22Rv1 (cell line): ENCODE results near the gene FAM13C.

Source experiments
- CTCF ChIP-seq: fragments of 450-650 bp; IDR thresholded peaks from 2 replicates; pipeline ENCODE4 v1.5.1; 2017; ENCODE audit warnings: mild to moderate bottlenecking
- ZFX ChIP-seq: fragments of 450-650 bp; IDR thresholded peaks from 2 replicates; pipeline ENCODE4 v1.6.1; 2017; ENCODE audit warnings: antibody characterized with exemption, borderline replicate concordance

GRCh38 chr10:59229441-59229840 is 132.9 kb downstream of the FAM13C start:
- no peak for TF ChIP-seq CTCF
- TF ChIP-seq ZFX: no peak
